ENCODE results near the gene VPS4A. TPM values are rescaled to one million over a fixed set of nuclear protein-coding genes. Genes with fewer than 3 reads are reported as not detected.

The VPS4A gene
- polyA plus RNA-seq, 1 donor from 2014 or later = 46.3 TPM

- H3K4me2 ChIP-seq (ENCODE audit: low read length) = no peak overlapping the region
- no peaks in the 10 kb centered on the region for H4K20me1 ChIP-seq (ENCODE audit: insufficient read depth)
- H3K9me3 ChIP-seq (ENCODE audit: low read length) = no peaks in the 10 kb centered on the region
- H3K27ac ChIP-seq (ENCODE audit: low read length) = no peak overlapping the region
- no peak overlapping the region for H3K4me3 ChIP-seq (ENCODE audit: low read length)
- peaks cover 6% of the 10 kb centered on the region for H3K36me3 ChIP-seq (ENCODE audit: insufficient read depth, low read length)
- no peak overlapping the region for H3K9ac ChIP-seq (ENCODE audit: low read length)
- H2AFZ ChIP-seq (ENCODE audit: low read depth, low read length) = no peak overlapping the region
- no peaks in the 10 kb centered on the region for H3F3A ChIP-seq (ENCODE audit: insufficient read depth, low read length, poor library complexity, severe bottlenecking)
- TF ChIP-seq SMC3 (conservative IDR thresholded peaks at IDR 0.05; ENCODE audit: poor library complexity) (no peak), EP300 (conservative IDR thresholded peaks at IDR 0.05; ENCODE audit: poor library complexity, severe bottlenecking) (no peak)
- TF ChIP-seq, protein P1, sequence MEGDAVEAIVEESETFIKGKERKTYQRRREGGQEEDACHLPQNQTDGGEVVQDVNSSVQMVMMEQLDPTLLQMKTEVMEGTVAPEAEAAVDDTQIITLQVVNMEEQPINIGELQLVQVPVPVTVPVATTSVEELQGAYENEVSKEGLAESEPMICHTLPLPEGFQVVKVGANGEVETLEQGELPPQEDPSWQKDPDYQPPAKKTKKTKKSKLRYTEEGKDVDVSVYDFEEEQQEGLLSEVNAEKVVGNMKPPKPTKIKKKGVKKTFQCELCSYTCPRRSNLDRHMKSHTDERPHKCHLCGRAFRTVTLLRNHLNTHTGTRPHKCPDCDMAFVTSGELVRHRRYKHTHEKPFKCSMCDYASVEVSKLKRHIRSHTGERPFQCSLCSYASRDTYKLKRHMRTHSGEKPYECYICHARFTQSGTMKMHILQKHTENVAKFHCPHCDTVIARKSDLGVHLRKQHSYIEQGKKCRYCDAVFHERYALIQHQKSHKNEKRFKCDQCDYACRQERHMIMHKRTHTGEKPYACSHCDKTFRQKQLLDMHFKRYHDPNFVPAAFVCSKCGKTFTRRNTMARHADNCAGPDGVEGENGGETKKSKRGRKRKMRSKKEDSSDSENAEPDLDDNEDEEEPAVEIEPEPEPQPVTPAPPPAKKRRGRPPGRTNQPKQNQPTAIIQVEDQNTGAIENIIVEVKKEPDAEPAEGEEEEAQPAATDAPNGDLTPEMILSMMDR (IDR thresholded peaks at IDR 0.05; ENCODE audit: poor library complexity, severe bottlenecking) = no peak
- TF ChIP-seq, protein P2, sequence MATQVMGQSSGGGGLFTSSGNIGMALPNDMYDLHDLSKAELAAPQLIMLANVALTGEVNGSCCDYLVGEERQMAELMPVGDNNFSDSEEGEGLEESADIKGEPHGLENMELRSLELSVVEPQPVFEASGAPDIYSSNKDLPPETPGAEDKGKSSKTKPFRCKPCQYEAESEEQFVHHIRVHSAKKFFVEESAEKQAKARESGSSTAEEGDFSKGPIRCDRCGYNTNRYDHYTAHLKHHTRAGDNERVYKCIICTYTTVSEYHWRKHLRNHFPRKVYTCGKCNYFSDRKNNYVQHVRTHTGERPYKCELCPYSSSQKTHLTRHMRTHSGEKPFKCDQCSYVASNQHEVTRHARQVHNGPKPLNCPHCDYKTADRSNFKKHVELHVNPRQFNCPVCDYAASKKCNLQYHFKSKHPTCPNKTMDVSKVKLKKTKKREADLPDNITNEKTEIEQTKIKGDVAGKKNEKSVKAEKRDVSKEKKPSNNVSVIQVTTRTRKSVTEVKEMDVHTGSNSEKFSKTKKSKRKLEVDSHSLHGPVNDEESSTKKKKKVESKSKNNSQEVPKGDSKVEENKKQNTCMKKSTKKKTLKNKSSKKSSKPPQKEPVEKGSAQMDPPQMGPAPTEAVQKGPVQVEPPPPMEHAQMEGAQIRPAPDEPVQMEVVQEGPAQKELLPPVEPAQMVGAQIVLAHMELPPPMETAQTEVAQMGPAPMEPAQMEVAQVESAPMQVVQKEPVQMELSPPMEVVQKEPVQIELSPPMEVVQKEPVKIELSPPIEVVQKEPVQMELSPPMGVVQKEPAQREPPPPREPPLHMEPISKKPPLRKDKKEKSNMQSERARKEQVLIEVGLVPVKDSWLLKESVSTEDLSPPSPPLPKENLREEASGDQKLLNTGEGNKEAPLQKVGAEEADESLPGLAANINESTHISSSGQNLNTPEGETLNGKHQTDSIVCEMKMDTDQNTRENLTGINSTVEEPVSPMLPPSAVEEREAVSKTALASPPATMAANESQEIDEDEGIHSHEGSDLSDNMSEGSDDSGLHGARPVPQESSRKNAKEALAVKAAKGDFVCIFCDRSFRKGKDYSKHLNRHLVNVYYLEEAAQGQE (IDR thresholded peaks at IDR 0.05; ENCODE audit: borderline replicate concordance) = no peak
- H3K79me2 ChIP-seq (replicated peaks; ENCODE audit: insufficient read depth, low read length) = peaks cover 14% of the 10 kb centered on the region
- H3K9me2 ChIP-seq (ENCODE audit: insufficient read depth, low read length) = no peaks in the 10 kb centered on the region
- no peaks in the 10 kb centered on the region for H3K27me3 ChIP-seq (ENCODE audit: insufficient read depth, low read depth, low read length)
Measured at GRCh38 chr16:69344171-69344570, 33.0 kb downstream of the VPS4A start.

DNA sequence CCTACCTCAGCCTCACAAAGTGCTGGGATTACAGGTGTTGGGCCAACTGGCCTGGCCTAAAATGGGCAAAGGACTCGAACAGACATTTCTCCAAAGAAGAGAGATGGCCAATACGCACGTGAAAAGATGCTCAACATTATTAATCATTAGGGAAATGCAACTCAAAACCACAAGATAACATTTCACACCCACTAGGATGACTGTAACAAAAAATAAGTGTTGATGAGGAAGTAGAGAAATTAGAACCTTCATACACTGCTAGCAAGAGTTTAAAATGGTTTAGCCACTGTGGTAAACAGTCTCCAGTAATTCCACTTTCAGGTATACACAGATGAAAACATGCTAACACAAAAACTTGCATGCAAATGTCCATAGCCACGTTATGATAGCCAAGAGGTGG, 34.8 kb downstream of the VPS4A start:
- Histone ChIP-seq H4K20me1 (ENCODE audit: insufficient read depth) (no peaks in the 10 kb centered on the region), H3K4me2 (ENCODE audit: low read length) (no peak overlapping the region), H3K36me3 (ENCODE audit: insufficient read depth, low read length) (peaks cover 6% of the 10 kb centered on the region), H3K27me3 (ENCODE audit: insufficient read depth, low read depth, low read length) (no peaks in the 10 kb centered on the region), H3K79me2 (replicated peaks; ENCODE audit: insufficient read depth, low read length) (peaks cover 4% of the 10 kb centered on the region), H3F3A (ENCODE audit: insufficient read depth, low read length, poor library complexity, severe bottlenecking) (no peaks in the 10 kb centered on the region), H3K4me3 (ENCODE audit: low read length) (no peak overlapping the region), H3K27ac (ENCODE audit: low read length) (no peak overlapping the region), H3K9me2 (ENCODE audit: insufficient read depth, low read length) (no peaks in the 10 kb centered on the region), H3K9me3 (ENCODE audit: low read length) (no peaks in the 10 kb centered on the region), H3K9ac (ENCODE audit: low read length) (no peak overlapping the region), H2AFZ (ENCODE audit: low read depth, low read length) (no peak overlapping the region)
- no peak for TF ChIP-seq EZH2 (IDR thresholded peaks at IDR 0.05; ENCODE audit: borderline replicate concordance, insufficient read depth, low read length, poor library complexity, severe bottlenecking)

GRCh38 chr16:69346683-69347082, 35.5 kb downstream of the VPS4A start:
- Histone ChIP-seq H3K9ac (ENCODE audit: low read length) (no peak overlapping the region), H3K27ac (ENCODE audit: low read length) (no peak overlapping the region), H3K4me2 (ENCODE audit: low read length) (no peak overlapping the region), H4K20me1 (ENCODE audit: insufficient read depth) (no peaks in the 10 kb centered on the region), H2AFZ (ENCODE audit: low read depth, low read length) (no peak overlapping the region), H3K9me2 (ENCODE audit: insufficient read depth, low read length) (no peaks in the 10 kb centered on the region), H3F3A (ENCODE audit: insufficient read depth, low read length, poor library complexity, severe bottlenecking) (no peaks in the 10 kb centered on the region), H3K79me2 (replicated peaks; ENCODE audit: insufficient read depth, low read length) (no peaks in the 10 kb centered on the region), H3K4me3 (ENCODE audit: low read length) (no peak overlapping the region), H3K27me3 (ENCODE audit: insufficient read depth, low read depth, low read length) (no peaks in the 10 kb centered on the region), H3K36me3 (ENCODE audit: insufficient read depth, low read length) (no peaks in the 10 kb centered on the region), H3K9me3 (ENCODE audit: low read length) (no peaks in the 10 kb centered on the region)
- TF ChIP-seq, protein P2 (IDR thresholded peaks at IDR 0.05; ENCODE audit: borderline replicate concordance) = no peak
- TF ChIP-seq MXI1 (conservative IDR thresholded peaks at IDR 0.05; ENCODE audit: poor library complexity, severe bottlenecking) (no peak), SMC3 (conservative IDR thresholded peaks at IDR 0.05; ENCODE audit: poor library complexity) (no peak), TAF1 (IDR thresholded peaks at IDR 0.05; ENCODE audit: low read depth) (no peak), RAD21 (conservative IDR thresholded peaks at IDR 0.05) (no peak), EZH2 (IDR thresholded peaks at IDR 0.05; ENCODE audit: borderline replicate concordance, insufficient read depth, low read length, poor library complexity, severe bottlenecking) (no peak), EP300 (conservative IDR thresholded peaks at IDR 0.05; ENCODE audit: poor library complexity, severe bottlenecking) (no peak), POLR2AphosphoS5 (IDR thresholded peaks at IDR 0.05) (no peak)
- TF ChIP-seq, protein P1 (IDR thresholded peaks at IDR 0.05; ENCODE audit: poor library complexity, severe bottlenecking) = no peak
